Suprapubic skin (tissue), 4 donors: ENCODE data around the gene CD274. TPM values are rescaled to one million over a fixed set of nuclear protein-coding genes. Genes with fewer than 3 reads are reported as not detected.
A peak's percentile ranks its signal among the peaks of the same experiment; 100 is the strongest.

Source experiments
- DNase-seq, 2 donors: peaks; one replicate each; pipeline ENCODE4 v3.0.0-alpha.2; 2019; ENCODE audit warnings: low spot score in 2 of 2
- H3K27ac ChIP-seq: fragments of 200-600 bp; sonication (generic); one replicate; pipeline ENCODE4 v1.5.1; 2019
- H3K27me3 ChIP-seq: fragments of 200-600 bp; sonication (generic); one replicate; pipeline ENCODE4 v1.5.1; 2019
- H3K36me3 ChIP-seq: fragments of 200-600 bp; sonication (generic); one replicate; pipeline ENCODE4 v1.5.1; 2019
- H3K4me1 ChIP-seq: fragments of 200-600 bp; sonication (generic); one replicate; pipeline ENCODE4 v1.5.1; 2019
- H3K4me3 ChIP-seq: fragments of 200-600 bp; sonication (generic); one replicate; pipeline ENCODE4 v1.5.1; 2019; ENCODE audit warnings: mild to moderate bottlenecking
- H3K9me3 ChIP-seq: fragments of 200-600 bp; sonication (generic); one replicate; pipeline ENCODE4 v1.5.1; 2019
- CTCF ChIP-seq, 2 donors: fragments of 200-600 bp in 1 of 2; fragments of 450-650 bp in 1 of 2; sonication (generic) in 1 of 2; IDR thresholded peaks; one replicate each; pipeline ENCODE4 v1.5.1; 2016 to 2019; ENCODE audit warnings: antibody characterized with exemption in 2 of 2, mild to moderate bottlenecking in 1 of 2, moderate library complexity in 1 of 2
- EP300 ChIP-seq: sonication (generic); formaldehyde crosslinking; IDR thresholded peaks from one replicate; pipeline ENCODE4 v1.6.1; 2017; ENCODE audit warnings: antibody characterized with exemption
- POLR2A ChIP-seq, 2 donors: fragments of 450-650 bp; IDR thresholded peaks; one replicate each; pipeline ENCODE4 v1.6.1; 2017; ENCODE audit warnings: antibody characterized with exemption in 2 of 2, mild to moderate bottlenecking in 2 of 2, moderate library complexity in 2 of 2
- POLR2AphosphoS5 ChIP-seq, 3 donors: sonication (generic); formaldehyde crosslinking; IDR thresholded peaks; one replicate each; pipeline ENCODE4 v1.6.1; 2017; ENCODE audit warnings: antibody characterized with exemption in 3 of 3
- WGBS: methylation state at CpG from one replicate; pipeline ENCODE4 v1.1.5; 2018; 5-methylcytosine and 5-hydroxymethylcytosine counted together
- total RNA-seq, 4 donors: library from RNA; depleted of rRNA; stranded (reverse); fragments of >200 nt; gene quantifications; one replicate each; pipeline ENCODE4 v1.1.0, GENCODE V29; 2016

The CD274 gene
- total RNA-seq, 4 donors from 2014 or later: 0.15 to 1.6 (median 0.64) TPM; not detected in 1

- TF ChIP-seq POLR2AphosphoS5 (IDR thresholded peaks at IDR 0.05): no peak
- TF ChIP-seq CTCF (IDR thresholded peaks at IDR 0.05): no peak
- no peak for TF ChIP-seq POLR2A (IDR thresholded peaks at IDR 0.05)
- TF ChIP-seq EP300: no peak
- Histone ChIP-seq H3K4me1 (peaks cover 15% of the 10 kb centered on the region), H3K36me3 (no peaks in the 10 kb centered on the region), H3K27me3 (no peaks in the 10 kb centered on the region), H3K27ac (peak within 1 kb of the TSS; percentile 51), H3K9me3 (no peaks in the 10 kb centered on the region), H3K4me3 (peak within 1 kb of the TSS; percentile 28)
- no peak for DNase-seq
- 16% methylated on average over 4 of the region's 4 CpGs for WGBS
These were observed 60.1 kb downstream of the CD274 start, which contains the start of gene PDCD1LG2 for GRCh38 chr9:5510360-5510931. PDCD1LG2 (plus strand) TSS chr9:5510531; CDS start chr9:5522547, 12,016 bp downstream.

GRCh38 chr9:5510989-5511388 lies 60.6 kb downstream of the CD274 start:
- H3K36me3 ChIP-seq: no peaks in the 10 kb centered on the region
- peak overlapping the region; percentile 28 for H3K4me3 ChIP-seq
- 65% methylated on average over 3 of the region's 3 CpGs for WGBS
- peak overlapping the region; percentile 51 for H3K27ac ChIP-seq
- DNase-seq: no peak
- H3K4me1 ChIP-seq: peaks cover 15% of the 10 kb centered on the region
- no peaks in the 10 kb centered on the region for H3K27me3 ChIP-seq
- TF ChIP-seq POLR2AphosphoS5 (IDR thresholded peaks at IDR 0.05) (no peak), POLR2A (IDR thresholded peaks at IDR 0.05) (no peak), EP300 (no peak), CTCF (IDR thresholded peaks at IDR 0.05) (no peak)
- H3K9me3 ChIP-seq: no peaks in the 10 kb centered on the region

GRCh38 chr9:5511476-5511875 lies 61.1 kb downstream of the CD274 start:
- peak overlapping the region; percentile 28 for H3K4me3 ChIP-seq
- 29% methylated on average over 1 of the region's 1 CpG for WGBS

DNA sequence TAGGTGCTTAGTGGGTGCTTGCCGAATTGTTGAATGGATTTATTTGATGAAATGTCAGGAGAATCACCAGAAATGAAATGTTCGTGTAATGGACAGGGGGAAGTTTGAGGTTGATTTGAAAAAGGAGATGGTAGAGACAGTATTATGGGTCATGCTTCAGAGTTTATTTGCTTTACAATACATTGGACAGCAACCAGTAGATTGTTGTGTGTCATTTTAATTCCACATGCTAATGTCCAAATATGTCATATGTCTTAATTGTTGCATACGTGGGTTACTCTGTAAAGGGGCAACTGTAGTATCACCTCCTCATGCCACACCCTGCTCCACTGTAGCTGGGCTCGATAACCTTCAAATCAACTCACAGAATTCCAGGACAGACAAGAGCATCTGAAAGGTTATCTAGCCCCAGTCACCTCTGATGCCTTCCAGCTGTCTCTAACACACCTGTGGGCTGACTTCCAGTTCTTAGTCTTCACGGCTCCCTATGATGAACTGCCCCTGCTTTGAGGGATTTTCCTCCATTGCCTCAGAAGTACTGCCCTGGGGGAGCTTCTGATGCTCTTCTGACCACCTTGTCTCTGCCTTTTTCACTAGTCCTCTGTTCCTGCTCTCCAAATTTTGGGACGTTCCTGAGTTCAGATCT lies 61.7 kb downstream of the CD274 start:
- H3K36me3 ChIP-seq: no peaks in the 10 kb centered on the region
- WGBS: 76% methylated on average over 6 of the region's 6 CpGs
- no peak for TF ChIP-seq CTCF (IDR thresholded peaks at IDR 0.05)
- TF ChIP-seq POLR2A (IDR thresholded peaks at IDR 0.05): no peak
- no peak for TF ChIP-seq EP300
- TF ChIP-seq POLR2AphosphoS5 (IDR thresholded peaks at IDR 0.05): no peak
- DNase-seq: no peak
- no peak overlapping the region for H3K4me3 ChIP-seq
- H3K27me3 ChIP-seq: no peaks in the 10 kb centered on the region
- H3K9me3 ChIP-seq: no peaks in the 10 kb centered on the region
- H3K27ac ChIP-seq: peak overlapping the region; percentile 22
- peaks cover 15% of the 10 kb centered on the region for H3K4me1 ChIP-seq

More at GRCh38 chr9:5511476-5511875, 61.1 kb downstream of the CD274 start:
- no peak for DNase-seq
- Histone ChIP-seq H3K9me3 (no peaks in the 10 kb centered on the region), H3K4me1 (peaks cover 15% of the 10 kb centered on the region), H3K27me3 (no peaks in the 10 kb centered on the region), H3K36me3 (no peaks in the 10 kb centered on the region), H3K27ac (peak overlapping the region; percentile 22)
- no peak for TF ChIP-seq POLR2A (IDR thresholded peaks at IDR 0.05)
- TF ChIP-seq EP300: no peak
- no peak for TF ChIP-seq POLR2AphosphoS5 (IDR thresholded peaks at IDR 0.05)
- TF ChIP-seq CTCF (IDR thresholded peaks at IDR 0.05): no peak

DNA sequence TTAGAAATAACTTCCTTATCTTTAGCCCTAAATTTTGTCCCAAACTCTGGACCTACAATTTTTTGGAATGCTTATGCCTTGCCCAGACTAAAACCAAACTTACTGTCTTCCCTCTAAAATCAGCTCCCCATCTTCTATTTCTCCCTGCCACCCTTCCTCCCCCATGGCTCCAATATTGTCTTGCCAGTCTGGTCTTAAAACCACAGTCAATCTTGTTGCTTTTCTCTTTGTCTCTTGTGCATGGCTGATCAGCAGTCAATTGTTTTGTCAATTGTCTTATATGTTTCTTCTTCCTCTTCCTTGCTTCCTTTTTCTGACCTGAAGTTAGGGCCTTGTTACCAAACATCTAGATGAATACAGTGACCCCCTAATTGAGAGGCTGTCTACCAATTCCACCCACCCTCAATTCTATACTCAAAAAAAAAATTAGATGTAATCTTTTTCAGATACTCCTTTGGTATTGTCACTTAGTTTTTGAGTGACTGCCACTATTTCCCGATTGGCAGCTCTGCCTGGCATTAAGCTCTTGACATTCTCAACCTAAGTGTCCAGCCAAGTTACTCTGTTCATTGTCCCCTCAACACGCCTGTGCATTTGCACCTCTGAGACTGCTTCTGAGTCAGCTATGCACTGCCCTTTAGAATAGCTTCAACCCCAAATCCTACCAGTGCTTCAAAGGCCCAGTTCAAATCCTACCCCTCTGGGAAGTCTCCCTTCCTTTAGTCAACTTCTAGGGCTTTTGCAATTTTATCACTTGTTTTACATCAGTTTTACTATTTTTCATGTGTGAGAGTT lies 62.5 kb downstream of the CD274 start:
- H3K36me3 ChIP-seq: no peaks in the 10 kb centered on the region
- H3K9me3 ChIP-seq: no peaks in the 10 kb centered on the region
- no peak overlapping the region for H3K4me3 ChIP-seq
- no peak for DNase-seq
- no peaks in the 10 kb centered on the region for H3K27me3 ChIP-seq
- no peak overlapping the region for H3K27ac ChIP-seq
- TF ChIP-seq EP300 (no peak), CTCF (IDR thresholded peaks at IDR 0.05) (no peak), POLR2A (IDR thresholded peaks at IDR 0.05) (no peak), POLR2AphosphoS5 (IDR thresholded peaks at IDR 0.05) (no peak)
- WGBS: 88% methylated on average over 2 of the region's 2 CpGs
- peaks cover 20% of the 10 kb centered on the region for H3K4me1 ChIP-seq
